ENCODE results near the gene PLXNC1. TPM values are rescaled to one million over a fixed set of nuclear protein-coding genes. Genes with fewer than 3 reads are reported as not detected.

The PLXNC1 gene
- total and polyA plus RNA-seq, 9 of the 15 experiments (the other 6 are each of a cell fraction or from before 2014, with no cell fraction given), result 0.08 to 0.87 (median 0.28) TPM

DNA sequence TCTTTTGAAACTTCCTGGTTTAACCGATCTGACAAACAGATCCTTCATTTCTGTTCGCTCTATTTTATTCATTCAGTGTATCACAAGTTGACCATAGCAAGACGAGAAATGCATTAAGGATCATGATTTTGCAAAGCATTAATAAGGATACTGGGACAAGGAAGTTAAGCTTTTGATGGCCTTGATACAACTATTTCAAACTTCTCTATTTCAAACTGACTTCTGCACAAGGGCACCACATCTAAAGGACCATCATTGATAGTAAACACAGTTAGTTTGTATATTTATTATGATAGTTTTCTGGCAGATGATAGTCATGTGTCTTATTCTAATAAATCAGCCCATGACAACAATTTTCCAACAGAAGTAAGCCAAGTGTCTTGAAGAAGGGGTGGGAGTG is 25.8 kb upstream of the PLXNC1 start:
- Histone ChIP-seq H4K20me1 (replicated peaks; ENCODE audit: control insufficient read depth, insufficient read depth, low read length) (no peaks in the 10 kb centered on the region), H3K4me2 (ENCODE audit: insufficient read depth, low read length) (no peak overlapping the region), H3K4me1 (replicated peaks in 1 of 2; ENCODE audit: control insufficient read depth in 2 of 2, insufficient read depth in 2 of 2, low read length in 2 of 2) (peaks cover 0 to 6% of the 10 kb centered on the region in 2 experiments; a peak in 4 of 5 replicates), H3K4me3 (no peak overlapping the region), H3K27ac (ENCODE audit: extremely low read depth, low read depth, low read length) (no peak overlapping the region), H3K36me3 (ENCODE audit: control insufficient read depth, insufficient read depth, low read length) (no peaks in the 10 kb centered on the region), H3K9me1 (ENCODE audit: control insufficient read depth, insufficient read depth, low read length) (no peaks in the 10 kb centered on the region), H3K9ac (ENCODE audit: insufficient read depth in 1 of 2, low read depth in 2 of 2, low read length in 2 of 2) (no peak overlapping the region), H3K79me2 (ENCODE audit: control insufficient read depth, insufficient read depth, low read length) (no peaks in the 10 kb centered on the region), H2AFZ (ENCODE audit: low read depth, low read length) (no peak overlapping the region), H3K9me3 (replicated peaks; ENCODE audit: control insufficient read depth, insufficient read depth, low read depth, low read length) (no peaks in the 10 kb centered on the region), H3K27me3 (ENCODE audit: control insufficient read depth in 2 of 2, insufficient read depth in 2 of 2, low read length in 2 of 2) (peaks cover 0 to 6% of the 10 kb centered on the region in 2 experiments; a peak in 1 of 5 replicates)
- ATAC-seq, result no peak
- ChIA-PET POLR2A (no interaction called here), CTCF (ENCODE audit: low intra/inter-chr PET ratio) (no interaction called here)
- 2% methylated on average over 3 of the region's 3 CpGs for WGBS (ENCODE audit: insufficient coverage, low coverage, missing lambda C conversion rate)
- no peak for FAIRE-seq
- in situ Hi-C loops (cut with MboI), result loop anchor here (25.0 kb wide), 1 partner anchor 1335 kb away; no protein-coding TSS in a partner anchor
- intact Hi-C loops (cut with micrococcal nuclease), result no loop called here
- BruUV-seq (replicated peaks), result no TSS peak
- DNase-seq (ENCODE audit: extremely low read depth in 1 of 4, low spot score in 3 of 4), result no peak
- TF ChIP-seq STAG1 (CRISPR knock-in tag; IDR thresholded peaks at IDR 0.05; ENCODE audit: borderline replicate concordance) (no peak), ZNF778 (CRISPR knock-in tag; IDR thresholded peaks at IDR 0.05) (no peak)
- TF ChIP-seq, protein P1, sequence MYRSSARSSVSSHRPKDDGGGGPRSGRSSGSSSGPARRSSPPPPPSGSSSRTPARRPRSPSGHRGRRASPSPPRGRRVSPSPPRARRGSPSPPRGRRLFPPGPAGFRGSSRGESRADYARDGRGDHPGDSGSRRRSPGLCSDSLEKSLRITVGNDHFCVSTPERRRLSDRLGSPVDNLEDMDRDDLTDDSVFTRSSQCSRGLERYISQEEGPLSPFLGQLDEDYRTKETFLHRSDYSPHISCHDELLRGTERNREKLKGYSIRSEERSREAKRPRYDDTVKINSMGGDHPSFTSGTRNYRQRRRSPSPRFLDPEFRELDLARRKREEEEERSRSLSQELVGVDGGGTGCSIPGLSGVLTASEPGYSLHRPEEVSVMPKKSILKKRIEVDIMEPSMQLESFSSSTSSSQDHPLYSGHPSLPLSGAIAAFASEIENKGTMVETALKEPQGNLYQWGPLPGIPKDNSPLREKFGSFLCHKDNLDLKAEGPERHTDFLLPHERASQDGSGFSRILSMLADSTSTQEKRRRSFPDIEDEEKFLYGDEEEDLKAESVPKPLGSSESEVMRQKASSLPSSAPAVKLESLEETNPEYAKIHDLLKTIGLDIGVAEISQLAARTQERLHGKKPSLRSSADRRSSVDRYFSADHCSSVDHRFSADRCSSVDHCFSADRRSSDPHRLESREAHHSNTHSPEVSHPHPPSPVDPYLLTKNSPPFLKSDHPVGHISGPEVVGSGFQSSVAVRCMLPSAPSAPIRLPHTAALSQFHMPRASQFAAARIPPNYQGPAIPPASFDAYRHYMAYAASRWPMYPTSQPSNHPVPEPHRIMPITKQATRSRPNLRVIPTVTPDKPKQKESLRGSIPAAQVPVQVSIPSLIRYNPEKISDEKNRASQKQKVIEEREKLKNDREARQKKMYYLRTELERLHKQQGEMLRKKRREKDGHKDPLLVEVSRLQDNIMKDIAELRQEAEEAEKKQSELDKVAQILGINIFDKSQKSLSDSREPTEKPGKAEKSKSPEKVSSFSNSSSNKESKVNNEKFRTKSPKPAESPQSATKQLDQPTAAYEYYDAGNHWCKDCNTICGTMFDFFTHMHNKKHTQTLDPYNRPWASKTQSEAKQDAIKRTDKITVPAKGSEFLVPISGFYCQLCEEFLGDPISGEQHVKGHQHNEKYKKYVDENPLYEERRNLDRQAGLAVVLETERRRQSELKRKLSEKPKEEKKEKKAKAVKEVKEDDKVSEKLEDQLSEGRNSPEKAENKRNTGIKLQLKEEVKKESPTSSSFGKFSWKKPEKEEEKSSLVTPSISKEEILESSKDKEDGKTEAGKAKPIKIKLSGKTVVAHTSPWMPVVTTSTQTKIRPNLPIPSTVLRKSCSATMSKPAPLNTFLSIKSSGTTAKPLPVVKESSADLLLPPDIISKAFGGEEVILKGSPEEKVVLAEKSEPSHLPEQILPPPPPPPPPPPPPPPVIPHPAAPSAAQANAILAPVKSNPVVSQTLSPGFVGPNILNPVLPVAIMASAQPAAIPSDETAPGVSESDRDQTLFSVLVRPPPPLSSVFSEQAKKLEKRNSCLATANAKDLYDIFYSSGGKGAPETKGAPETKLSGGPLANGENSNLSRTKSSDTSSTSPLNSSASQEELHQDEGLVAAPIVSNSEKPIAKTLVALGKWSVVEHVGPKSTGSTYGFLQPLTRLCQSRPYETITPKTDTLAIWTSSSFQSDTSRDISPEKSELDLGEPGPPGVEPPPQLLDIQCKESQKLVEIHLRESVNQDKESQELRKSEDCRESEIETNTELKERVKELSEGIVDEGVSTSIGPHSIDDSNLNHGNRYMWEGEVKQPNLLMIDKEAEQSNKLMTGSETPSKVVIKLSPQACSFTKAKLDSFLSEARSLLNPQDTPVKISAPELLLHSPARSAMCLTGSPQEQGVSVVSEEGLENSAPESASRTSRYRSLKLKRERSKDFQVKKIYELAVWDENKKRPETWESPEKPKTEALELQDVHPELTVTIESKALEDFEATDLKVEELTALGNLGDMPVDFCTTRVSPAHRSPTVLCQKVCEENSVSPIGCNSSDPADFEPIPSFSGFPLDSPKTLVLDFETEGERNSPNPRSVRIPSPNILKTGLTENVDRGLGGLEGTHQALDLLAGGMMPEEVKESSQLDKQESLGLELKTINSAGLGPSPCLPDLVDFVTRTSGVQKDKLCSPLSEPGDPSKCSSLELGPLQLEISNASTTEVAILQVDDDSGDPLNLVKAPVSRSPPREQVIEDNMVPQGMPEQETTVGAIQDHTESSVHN (IDR thresholded peaks at IDR 0.05; ENCODE audit: borderline replicate concordance in 1 of 2, low read depth in 1 of 2), result no peak

All from K562 (cell line).